Measurements from ENCODE around the gene BICC1.
A peak's percentile ranks its signal among the peaks of the same experiment; 100 is the strongest.

Gene BICC1

DNA sequence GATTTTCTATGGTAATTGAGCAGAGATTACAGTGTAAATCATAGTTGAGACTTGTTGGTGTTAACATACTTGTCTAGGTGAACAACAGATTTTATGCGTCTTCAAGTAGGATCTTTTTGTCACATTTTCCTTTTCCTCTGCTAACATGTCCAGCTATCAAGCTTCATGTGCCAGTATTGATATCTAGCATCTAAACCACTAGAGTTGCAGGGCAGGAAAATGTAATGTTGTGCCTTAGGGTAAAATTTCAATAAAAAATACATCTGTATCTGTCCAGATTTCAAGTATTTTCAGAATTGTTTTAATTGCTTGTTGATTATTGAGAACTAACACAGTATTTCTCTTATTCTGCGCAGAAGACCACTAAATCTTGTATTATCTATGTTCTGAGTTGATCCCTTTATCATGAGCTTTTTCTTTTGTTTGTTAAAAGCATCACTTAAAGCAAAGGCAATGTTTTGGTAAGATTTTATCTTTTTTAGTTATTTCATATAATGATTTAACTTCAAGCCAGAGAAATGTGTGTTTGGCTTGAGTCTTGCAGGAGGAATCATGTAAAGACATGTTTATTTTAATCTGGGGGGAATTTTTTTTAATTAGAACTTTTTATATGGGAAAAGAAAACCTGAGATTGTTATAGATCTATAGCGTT, 16.5 kb downstream of the BICC1 start:
- no peak overlapping the region for H3K14ac ChIP-seq (ENCODE audit: low read length)
- no peaks in the 10 kb centered on the region for H3K36me3 ChIP-seq (replicated peaks in 1 of 2; ENCODE audit: control insufficient read depth in 2 of 2, insufficient read depth in 2 of 2, low read length in 2 of 2)
- H3K9ac ChIP-seq (ENCODE audit: low read depth, low read length, poor library complexity), result no peak overlapping the region
- H2BK15ac ChIP-seq (ENCODE audit: low read length), result no peak overlapping the region
- no peak overlapping the region for H2BK12ac ChIP-seq (ENCODE audit: low read length)
- H3K4ac ChIP-seq (ENCODE audit: low read length), result no peak overlapping the region
- no peak overlapping the region for H3K18ac ChIP-seq (ENCODE audit: low read length)
- H3K27me3 ChIP-seq (ENCODE audit: control insufficient read depth in 3 of 3, insufficient read depth in 3 of 3, low read depth in 1 of 3, low read length in 3 of 3), result no peaks in the 10 kb centered on the region
- no peaks in the 10 kb centered on the region for H3K4me1 ChIP-seq (ENCODE audit: control insufficient read depth in 2 of 2, insufficient read depth in 1 of 2, low read depth in 1 of 2, low read length in 2 of 2)
- no peaks in the 10 kb centered on the region for H3K79me1 ChIP-seq (ENCODE audit: low read depth, low read length)
- H3K4me2 ChIP-seq (ENCODE audit: insufficient read depth, low read length, poor library complexity, severe bottlenecking), result no peak overlapping the region
- H2AK5ac ChIP-seq (ENCODE audit: low read depth, low read length), result no peak overlapping the region
- no peak for DNase-seq (ENCODE audit: low spot score)
- no peak overlapping the region for H3K23ac ChIP-seq (ENCODE audit: low read depth, low read length, poor library complexity)
- no peak overlapping the region for H2BK5ac ChIP-seq (ENCODE audit: low read length)
- no peak overlapping the region for H4K8ac ChIP-seq (ENCODE audit: low read depth, low read length)
- H2AFZ ChIP-seq (ENCODE audit: low read length), result no peak overlapping the region
- no peak overlapping the region for H4K91ac ChIP-seq (ENCODE audit: low read depth, low read length, poor library complexity)
- no peaks in the 10 kb centered on the region for H3K9me3 ChIP-seq (replicated peaks in 1 of 2; ENCODE audit: control insufficient read depth in 2 of 2, insufficient read depth in 1 of 2, low read depth in 1 of 2, low read length in 2 of 2)
- no peak overlapping the region for H3K4me3 ChIP-seq (ENCODE audit: low read length in 2 of 2)
- H2BK120ac ChIP-seq (ENCODE audit: low read depth, low read length), result no peak overlapping the region
- no CpG with 5 or more reads among the region's 3 CpGs for WGBS, 2 donors (ENCODE audit: extremely low coverage in 2 of 2, insufficient read length in 2 of 2, insufficient replicate concordance in 1 of 2)
- H3K27ac ChIP-seq (replicated peaks; ENCODE audit: low read length), result no peak overlapping the region

DNA sequence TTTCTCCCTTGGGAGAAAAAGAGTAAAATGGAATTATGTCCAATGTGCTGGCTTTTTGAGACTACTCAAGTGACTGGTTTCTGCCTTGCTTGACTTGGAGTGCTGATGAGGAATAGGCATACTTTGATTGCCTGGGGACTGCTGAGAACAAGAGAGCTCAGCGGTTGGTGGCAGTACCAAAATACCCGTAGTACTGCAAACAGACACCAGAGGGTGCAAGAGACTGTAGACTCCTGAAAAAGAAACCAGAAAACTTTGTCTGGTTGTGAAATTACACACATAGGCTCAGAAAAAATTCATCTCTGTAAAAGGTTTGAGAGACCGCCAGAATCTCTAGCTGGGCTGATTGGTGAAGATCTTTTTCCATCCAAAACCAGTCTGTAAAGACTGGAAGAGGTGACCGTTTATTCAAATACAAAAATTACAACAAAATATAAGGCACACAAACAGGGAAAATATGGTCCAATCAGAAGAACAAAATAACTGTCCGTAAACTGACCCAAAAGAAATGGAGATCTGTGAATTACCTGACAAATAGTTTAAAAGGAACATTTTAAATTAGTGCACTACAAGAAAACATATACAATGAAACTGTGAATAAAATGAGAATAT, 18.5 kb downstream of the BICC1 start:
- Histone ChIP-seq H3K4ac (ENCODE audit: low read length) (no peak overlapping the region), H3K9ac (ENCODE audit: low read depth, low read length, poor library complexity) (no peak overlapping the region), H3K4me2 (ENCODE audit: insufficient read depth, low read length, poor library complexity, severe bottlenecking) (no peak overlapping the region), H2BK12ac (ENCODE audit: low read length) (no peak overlapping the region), H3K27me3 (ENCODE audit: control insufficient read depth in 3 of 3, insufficient read depth in 3 of 3, low read depth in 1 of 3, low read length in 3 of 3) (no peaks in the 10 kb centered on the region), H3K79me1 (ENCODE audit: low read depth, low read length) (no peaks in the 10 kb centered on the region), H3K14ac (ENCODE audit: low read length) (no peak overlapping the region), H3K4me3 (ENCODE audit: low read length in 2 of 2) (no peak overlapping the region), H2AK5ac (ENCODE audit: low read depth, low read length) (no peak overlapping the region), H4K8ac (ENCODE audit: low read depth, low read length) (no peak overlapping the region), H2BK15ac (ENCODE audit: low read length) (no peak overlapping the region), H2BK5ac (ENCODE audit: low read length) (no peak overlapping the region), H3K36me3 (replicated peaks in 1 of 2; ENCODE audit: control insufficient read depth in 2 of 2, insufficient read depth in 2 of 2, low read length in 2 of 2) (no peaks in the 10 kb centered on the region), H2BK120ac (ENCODE audit: low read depth, low read length) (no peak overlapping the region), H2AFZ (ENCODE audit: low read length) (no peak overlapping the region), H3K4me1 (ENCODE audit: control insufficient read depth in 2 of 2, insufficient read depth in 1 of 2, low read depth in 1 of 2, low read length in 2 of 2) (no peaks in the 10 kb centered on the region), H3K18ac (ENCODE audit: low read length) (no peak overlapping the region), H4K91ac (ENCODE audit: low read depth, low read length, poor library complexity) (no peak overlapping the region), H3K23ac (ENCODE audit: low read depth, low read length, poor library complexity) (no peak overlapping the region), H3K9me3 (replicated peaks in 1 of 2; ENCODE audit: control insufficient read depth in 2 of 2, insufficient read depth in 1 of 2, low read depth in 1 of 2, low read length in 2 of 2) (no peaks in the 10 kb centered on the region), H3K27ac (replicated peaks; ENCODE audit: low read length) (no peak overlapping the region)
- WGBS, 2 donors (ENCODE audit: extremely low coverage in 2 of 2, insufficient read length in 2 of 2, insufficient replicate concordance in 1 of 2), result no CpG with 5 or more reads among the region's 5 CpGs
- DNase-seq (ENCODE audit: low spot score), result peak; percentile 59

GRCh38 chr10:58535311-58535710, 22.6 kb downstream of the BICC1 start:
- Histone ChIP-seq H3K4me2 (ENCODE audit: insufficient read depth, low read length, poor library complexity, severe bottlenecking) (no peak overlapping the region), H4K91ac (ENCODE audit: low read depth, low read length, poor library complexity) (no peak overlapping the region), H3K27ac (replicated peaks; ENCODE audit: low read length) (no peak overlapping the region), H2BK5ac (ENCODE audit: low read length) (no peak overlapping the region), H4K8ac (ENCODE audit: low read depth, low read length) (no peak overlapping the region), H3K9ac (ENCODE audit: low read depth, low read length, poor library complexity) (no peak overlapping the region), H2BK15ac (ENCODE audit: low read length) (no peak overlapping the region), H2BK120ac (ENCODE audit: low read depth, low read length) (no peak overlapping the region), H3K79me1 (ENCODE audit: low read depth, low read length) (no peaks in the 10 kb centered on the region), H3K9me3 (replicated peaks in 1 of 2; ENCODE audit: control insufficient read depth in 2 of 2, insufficient read depth in 1 of 2, low read depth in 1 of 2, low read length in 2 of 2) (no peaks in the 10 kb centered on the region), H2BK12ac (ENCODE audit: low read length) (no peak overlapping the region), H2AFZ (ENCODE audit: low read length) (no peak overlapping the region), H3K23ac (ENCODE audit: low read depth, low read length, poor library complexity) (no peak overlapping the region), H3K27me3 (ENCODE audit: control insufficient read depth in 3 of 3, insufficient read depth in 3 of 3, low read depth in 1 of 3, low read length in 3 of 3) (no peaks in the 10 kb centered on the region), H3K36me3 (replicated peaks in 1 of 2; ENCODE audit: control insufficient read depth in 2 of 2, insufficient read depth in 2 of 2, low read length in 2 of 2) (no peaks in the 10 kb centered on the region), H3K18ac (ENCODE audit: low read length) (no peak overlapping the region), H3K14ac (ENCODE audit: low read length) (no peak overlapping the region), H3K4me1 (ENCODE audit: control insufficient read depth in 2 of 2, insufficient read depth in 1 of 2, low read depth in 1 of 2, low read length in 2 of 2) (no peaks in the 10 kb centered on the region), H2AK5ac (ENCODE audit: low read depth, low read length) (no peak overlapping the region), H3K4ac (ENCODE audit: low read length) (no peak overlapping the region), H3K4me3 (ENCODE audit: low read length in 2 of 2) (no peak overlapping the region)
- no CpG with 5 or more reads among the region's 3 CpGs for whole genome bisulfite sequencing, 2 donors (ENCODE audit: extremely low coverage in 2 of 2, insufficient read length in 2 of 2, insufficient replicate concordance in 1 of 2)
- no peak for DNase-seq (ENCODE audit: low spot score)

DNA sequence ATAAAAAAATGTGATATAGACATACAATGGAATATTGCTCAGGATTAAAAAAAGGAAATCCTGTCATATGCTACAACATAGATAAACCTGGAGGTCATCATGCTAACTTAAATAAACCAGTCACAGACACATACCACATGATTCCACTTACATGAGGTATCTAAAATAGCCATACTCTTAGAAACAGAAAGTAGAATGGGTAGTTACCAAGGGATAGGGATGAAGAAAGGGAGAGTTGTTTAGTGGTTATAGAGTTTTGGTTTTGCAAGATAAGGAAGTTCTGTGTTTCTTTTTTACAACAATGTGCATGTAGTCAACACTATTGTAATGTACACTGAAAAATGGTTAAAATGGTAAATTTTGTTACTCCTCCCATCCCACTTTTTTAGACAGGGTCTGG, 30.5 kb downstream of the BICC1 start:
- no peak overlapping the region for H3K18ac ChIP-seq (ENCODE audit: low read length)
- H2AK5ac ChIP-seq (ENCODE audit: low read depth, low read length), result no peak overlapping the region
- no peak overlapping the region for H3K4me3 ChIP-seq (ENCODE audit: low read length in 2 of 2)
- no peak overlapping the region for H3K9ac ChIP-seq (ENCODE audit: low read depth, low read length, poor library complexity)
- no peak overlapping the region for H3K23ac ChIP-seq (ENCODE audit: low read depth, low read length, poor library complexity)
- H2BK120ac ChIP-seq (ENCODE audit: low read depth, low read length), result no peak overlapping the region
- no peaks in the 10 kb centered on the region for H3K27me3 ChIP-seq (ENCODE audit: control insufficient read depth in 3 of 3, insufficient read depth in 3 of 3, low read depth in 1 of 3, low read length in 3 of 3)
- H2BK12ac ChIP-seq (ENCODE audit: low read length), result no peak overlapping the region
- no peak overlapping the region for H3K4ac ChIP-seq (ENCODE audit: low read length)
- H2BK5ac ChIP-seq (ENCODE audit: low read length), result no peak overlapping the region
- no peak overlapping the region for H3K27ac ChIP-seq (replicated peaks; ENCODE audit: low read length)
- H4K8ac ChIP-seq (ENCODE audit: low read depth, low read length), result no peak overlapping the region
- H3K14ac ChIP-seq (ENCODE audit: low read length), result no peak overlapping the region
- H3K79me1 ChIP-seq (ENCODE audit: low read depth, low read length), result no peaks in the 10 kb centered on the region
- no peaks in the 10 kb centered on the region for H3K4me1 ChIP-seq (ENCODE audit: control insufficient read depth in 2 of 2, insufficient read depth in 1 of 2, low read depth in 1 of 2, low read length in 2 of 2)
- no peaks in the 10 kb centered on the region for H3K9me3 ChIP-seq (replicated peaks in 1 of 2; ENCODE audit: control insufficient read depth in 2 of 2, insufficient read depth in 1 of 2, low read depth in 1 of 2, low read length in 2 of 2)
- DNase-seq (ENCODE audit: low spot score), result no peak
- no peaks in the 10 kb centered on the region for H3K36me3 ChIP-seq (replicated peaks in 1 of 2; ENCODE audit: control insufficient read depth in 2 of 2, insufficient read depth in 2 of 2, low read length in 2 of 2)
- no peak overlapping the region for H4K91ac ChIP-seq (ENCODE audit: low read depth, low read length, poor library complexity)
- no peak overlapping the region for H3K4me2 ChIP-seq (ENCODE audit: insufficient read depth, low read length, poor library complexity, severe bottlenecking)
- H2AFZ ChIP-seq (ENCODE audit: low read length), result no peak overlapping the region
- H2BK15ac ChIP-seq (ENCODE audit: low read length), result no peak overlapping the region
